ENCODE data around the gene VTCN1. TPM values are rescaled to one million over a fixed set of nuclear protein-coding genes. Genes with fewer than 3 reads are reported as not detected.

VTCN1 gene
- total RNA-seq, 2 donors from 2014 or later, result not detected

DNA sequence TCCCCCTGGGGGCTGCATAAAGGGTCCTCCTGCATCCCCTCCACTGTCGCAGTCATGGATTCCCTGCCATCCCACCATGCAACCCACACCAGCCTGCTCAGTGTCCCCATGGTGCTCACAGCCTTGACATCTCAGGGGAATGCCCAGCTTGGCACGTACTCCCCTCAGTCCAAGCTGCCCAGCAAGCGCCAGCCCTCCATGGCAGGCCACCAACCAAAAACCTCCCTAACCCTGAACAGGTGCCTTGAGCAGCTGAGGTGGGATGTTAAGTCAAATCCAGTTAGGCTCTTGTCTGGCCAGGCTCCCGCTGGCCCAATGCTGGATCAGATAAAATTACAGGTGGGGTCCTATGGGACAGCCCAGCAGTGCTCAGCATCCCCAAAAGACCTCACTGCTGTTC is 341 bp downstream of the VTCN1 start:
- DNase-seq, result no peak
- no peak for TF ChIP-seq CTCF (IDR thresholded peaks at IDR 0.05)

GRCh38 chr1:117209094-117209493 is 1.6 kb downstream of the VTCN1 start:
- H3K9ac ChIP-seq (ENCODE audit: low read depth in 2 of 2, low read length in 2 of 2), result no peak overlapping the region
- no peak for TF ChIP-seq CTCF (IDR thresholded peaks at IDR 0.05)
- intact Hi-C loops (cut with DNase I), result no loop called here
- H3K4me3 ChIP-seq, result no peak overlapping the region
- H3K36me3 ChIP-seq, result no peaks in the 10 kb centered on the region
- H3K27me3 ChIP-seq, result no peaks in the 10 kb centered on the region
- no peaks in the 10 kb centered on the region for H3K4me1 ChIP-seq
- no peak overlapping the region for H3K27ac ChIP-seq
- no peaks in the 10 kb centered on the region for H3K9me3 ChIP-seq
- DNase-seq, result no peak

More for the DNA sequence above, 341 bp downstream of the VTCN1 start:
- no peaks in the 10 kb centered on the region for H3K36me3 ChIP-seq
- intact Hi-C loops (cut with DNase I), result no loop called here
- no peaks in the 10 kb centered on the region for H3K9me3 ChIP-seq
- no peak overlapping the region for H3K9ac ChIP-seq (ENCODE audit: low read depth in 2 of 2, low read length in 2 of 2)
- H3K4me3 ChIP-seq, result no peak overlapping the region
- H3K4me1 ChIP-seq, result no peaks in the 10 kb centered on the region
- H3K27ac ChIP-seq, result no peak overlapping the region
- no peaks in the 10 kb centered on the region for H3K27me3 ChIP-seq

DNA sequence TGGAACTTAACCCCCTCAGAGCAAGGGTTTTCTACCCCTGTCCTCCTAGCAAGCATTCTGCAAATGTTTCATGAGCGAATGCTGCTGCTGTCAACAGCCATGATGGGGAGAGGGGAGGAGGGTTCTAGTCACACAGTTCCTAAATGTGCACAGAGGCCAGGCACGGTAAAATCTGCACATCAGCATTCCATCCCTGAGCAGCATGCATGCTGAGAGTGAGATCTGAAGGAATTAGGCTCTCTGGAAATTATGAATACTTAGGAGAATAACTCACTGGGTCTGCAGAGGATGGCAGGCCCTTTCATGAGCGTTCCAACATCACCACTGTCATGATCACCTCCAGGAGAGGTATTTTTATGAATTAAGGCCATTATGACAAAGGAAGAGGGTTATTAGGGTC is 2.1 kb downstream of the VTCN1 start:
- no peaks in the 10 kb centered on the region for H3K9me3 ChIP-seq
- no peak for DNase-seq
- no peak overlapping the region for H3K27ac ChIP-seq
- H3K9ac ChIP-seq (ENCODE audit: low read depth in 2 of 2, low read length in 2 of 2), result no peak overlapping the region
- no peaks in the 10 kb centered on the region for H3K36me3 ChIP-seq
- intact Hi-C loops (cut with DNase I), result no loop called here
- H3K27me3 ChIP-seq, result no peaks in the 10 kb centered on the region
- H3K4me1 ChIP-seq, result no peaks in the 10 kb centered on the region
- no peak overlapping the region for H3K4me3 ChIP-seq
- no peak for TF ChIP-seq CTCF (IDR thresholded peaks at IDR 0.05)

GRCh38 chr1:117205368-117205767 is 5.4 kb downstream of the VTCN1 start:
- Histone ChIP-seq H3K36me3 (no peaks in the 10 kb centered on the region), H3K4me1 (no peaks in the 10 kb centered on the region), H3K9me3 (no peaks in the 10 kb centered on the region), H3K27me3 (no peaks in the 10 kb centered on the region), H3K27ac (no peak overlapping the region), H3K9ac (ENCODE audit: low read depth in 2 of 2, low read length in 2 of 2) (no peak overlapping the region), H3K4me3 (no peak overlapping the region)
- no peak for DNase-seq
- TF ChIP-seq CTCF (IDR thresholded peaks at IDR 0.05), result no peak
- intact Hi-C loops (cut with DNase I), result no loop called here

GRCh38 chr1:117201808-117202207 is 8.9 kb downstream of the VTCN1 start:
- intact Hi-C loops (cut with DNase I), result no loop called here

More at GRCh38 chr1:117201808-117202207, 8.9 kb downstream of the VTCN1 start:
- Histone ChIP-seq H3K9ac (ENCODE audit: low read depth in 2 of 2, low read length in 2 of 2) (no peak overlapping the region), H3K27me3 (no peaks in the 10 kb centered on the region), H3K4me3 (no peak overlapping the region), H3K27ac (no peak overlapping the region), H3K4me1 (no peaks in the 10 kb centered on the region), H3K9me3 (no peaks in the 10 kb centered on the region), H3K36me3 (no peaks in the 10 kb centered on the region)
- DNase-seq, result no peak
- no peak for TF ChIP-seq CTCF (IDR thresholded peaks at IDR 0.05)

Data from colonic mucosa (tissue), 4 donors.